HCT116 (cell line): ENCODE data around the gene ZNF502.

ENCODE experiments used
- ATF3 ChIP-seq: IDR thresholded peaks from 2 replicates; pipeline ENCODE4 v1.6.1; 2012
- CTCF ChIP-seq, 3 experiments: fragments of 200-600 bp in 1 of 3; sonication (generic) in 1 of 3; IDR thresholded peaks in 2 of 3; conservative IDR thresholded peaks in 1 of 3; 2 replicates each; pipeline ENCODE4 v1.5.1; 2012 to 2017; ENCODE audit warnings: low read depth in 2 of 3, low read length in 2 of 3, antibody characterized with exemption in 1 of 3, borderline replicate concordance in 1 of 3, control low read depth in 1 of 3, mild to moderate bottlenecking in 1 of 3, mixed read lengths in 1 of 3, mixed run types in 1 of 3, moderate library complexity in 1 of 3; ENCODE audit not compliant: insufficient read depth in 1 of 3
- EZH2 ChIP-seq: fragments of 200-600 bp; sonication (generic); IDR thresholded peaks from 2 replicates; pipeline ENCODE4 v1.6.1; 2017; ENCODE audit warnings: antibody characterized with exemption, mixed run types
- EZH2phosphoT487 ChIP-seq: fragments of 200-600 bp; IDR thresholded peaks from 2 replicates; pipeline ENCODE4 v1.6.1; 2018; ENCODE audit warnings: antibody characterized with exemption, borderline replicate concordance
- JUND ChIP-seq: IDR thresholded peaks from 2 replicates; pipeline ENCODE4 v1.6.1; 2012
- MAX ChIP-seq: IDR thresholded peaks from 2 replicates; pipeline ENCODE4 v1.6.1; 2012
- POLR2A ChIP-seq: IDR thresholded peaks from 2 replicates; pipeline ENCODE4 v1.7.0; 2011; ENCODE audit warnings: borderline replicate concordance; ENCODE audit not compliant: insufficient read depth, insufficient read length; ENCODE audit errors: extremely low read depth
- REST ChIP-seq: IDR thresholded peaks from 2 replicates; pipeline ENCODE4 v1.6.1; 2012; ENCODE audit warnings: low read depth
- SP1 ChIP-seq: IDR thresholded peaks from 2 replicates; pipeline ENCODE4 v1.6.1; 2012; ENCODE audit warnings: low read depth
- YY1 ChIP-seq: IDR thresholded peaks from 2 replicates; pipeline ENCODE4 v1.6.1; 2011; ENCODE audit warnings: low read length, low read depth, moderate library complexity, mild to moderate bottlenecking; ENCODE audit not compliant: insufficient replicate concordance; ENCODE audit errors: extremely low read depth
- ZNF274 ChIP-seq: fragments of 200-500 bp; sonication (Bioruptor generic); IDR thresholded peaks from 2 replicates; pipeline ENCODE4 v1.6.1; 2014; ENCODE audit warnings: mild to moderate bottlenecking, low read depth, low read length, inconsistent platforms
- TF ChIP-seq, protein P1 (sequence below): IDR thresholded peaks from 2 replicates; pipeline ENCODE4 v1.6.1; 2011; ENCODE audit warnings: mild to moderate bottlenecking, low read length, moderate library complexity; ENCODE audit not compliant: insufficient replicate concordance; ENCODE audit errors: extremely low read depth

DNA sequence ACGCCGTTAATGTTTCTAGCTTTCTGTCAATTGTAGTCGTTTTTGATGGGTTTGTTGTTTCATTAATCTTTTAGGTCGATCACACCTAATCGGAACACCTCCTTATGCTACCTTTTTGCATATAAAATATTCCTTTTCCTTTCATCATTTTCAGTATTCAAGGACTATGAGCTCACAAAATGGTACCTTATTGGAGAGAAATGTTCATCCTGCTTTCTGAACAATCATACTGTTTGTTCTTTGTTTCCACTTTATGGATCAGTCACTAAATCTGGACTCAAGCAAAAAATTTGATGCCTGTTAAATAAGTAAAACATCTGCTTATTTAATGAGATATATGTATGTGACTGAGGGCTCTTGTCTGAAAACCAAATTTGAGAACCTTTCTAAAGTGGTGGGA, 50.2 kb downstream of the ZNF502 start:
- TF ChIP-seq ATF3 (no peak), SP1 (no peak), JUND (no peak), EZH2 (no peak), POLR2A (no peak), CTCF (IDR thresholded peaks at IDR 0.05 in 2 of 3, conservative IDR thresholded peaks at IDR 0.05 in 1 of 3; ENCODE audit: borderline replicate concordance in 1 of 3, insufficient read depth in 1 of 3, low read depth in 2 of 3, low read length in 2 of 3) (no peak), REST (no peak), ZNF274 (no peak), MAX (no peak), EZH2phosphoT487 (no peak), YY1 (no peak)
- TF ChIP-seq, protein P1, sequence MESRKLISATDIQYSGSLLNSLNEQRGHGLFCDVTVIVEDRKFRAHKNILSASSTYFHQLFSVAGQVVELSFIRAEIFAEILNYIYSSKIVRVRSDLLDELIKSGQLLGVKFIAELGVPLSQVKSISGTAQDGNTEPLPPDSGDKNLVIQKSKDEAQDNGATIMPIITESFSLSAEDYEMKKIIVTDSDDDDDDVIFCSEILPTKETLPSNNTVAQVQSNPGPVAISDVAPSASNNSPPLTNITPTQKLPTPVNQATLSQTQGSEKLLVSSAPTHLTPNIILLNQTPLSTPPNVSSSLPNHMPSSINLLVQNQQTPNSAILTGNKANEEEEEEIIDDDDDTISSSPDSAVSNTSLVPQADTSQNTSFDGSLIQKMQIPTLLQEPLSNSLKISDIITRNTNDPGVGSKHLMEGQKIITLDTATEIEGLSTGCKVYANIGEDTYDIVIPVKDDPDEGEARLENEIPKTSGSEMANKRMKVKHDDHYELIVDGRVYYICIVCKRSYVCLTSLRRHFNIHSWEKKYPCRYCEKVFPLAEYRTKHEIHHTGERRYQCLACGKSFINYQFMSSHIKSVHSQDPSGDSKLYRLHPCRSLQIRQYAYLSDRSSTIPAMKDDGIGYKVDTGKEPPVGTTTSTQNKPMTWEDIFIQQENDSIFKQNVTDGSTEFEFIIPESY: no peak
